Uterus (tissue), 4 donors: ENCODE data around the gene CNOT4. TPM values are rescaled to one million over a fixed set of nuclear protein-coding genes. Genes with fewer than 3 reads are reported as not detected.
"Not testable (repeated sequence)": the region's sequence is repeated elsewhere in the genome, so short reads cannot be mapped to it uniquely, and the experiment has no call there.

ENCODE experiments used
- DNase-seq, 2 donors: peaks; one replicate each; pipeline ENCODE4 v3.0.0-alpha.2; 2019 to 2020
- H3K27ac ChIP-seq, 2 donors: fragments of 200-600 bp; sonication (generic); 1 replicate in 1 of 2; 2 replicates in 1 of 2; pipeline ENCODE4 v1.5.1; 2016 to 2018
- H3K27me3 ChIP-seq, 2 donors: fragments of 200-600 bp; sonication (generic); one replicate each; pipeline ENCODE4 v1.5.1; 2018 to 2019; ENCODE audit warnings: control low read depth in 1 of 2
- H3K36me3 ChIP-seq, 2 donors: fragments of 200-600 bp; sonication (generic); one replicate each; pipeline ENCODE4 v1.5.1; 2019; ENCODE audit warnings: control low read depth in 1 of 2
- H3K4me1 ChIP-seq, 2 donors: fragments of 200-600 bp; sonication (generic); one replicate each; pipeline ENCODE4 v1.5.1; 2018 to 2019; ENCODE audit warnings: control low read depth in 1 of 2
- H3K4me3 ChIP-seq, 2 donors: fragments of 200-600 bp; sonication (generic); 1 replicate in 1 of 2; 2 replicates in 1 of 2; pipeline ENCODE4 v1.5.1; 2018 to 2019; ENCODE audit warnings: mild to moderate bottlenecking in 1 of 2
- H3K9me3 ChIP-seq, 2 donors: fragments of 200-600 bp; sonication (generic); one replicate each; pipeline ENCODE4 v1.5.1; 2019; ENCODE audit warnings: control low read depth in 1 of 2
- POLR2A ChIP-seq, 2 donors: fragments of 450-650 bp; IDR thresholded peaks; one replicate each; pipeline ENCODE4 v1.6.1; 2016; ENCODE audit warnings: antibody characterized with exemption in 2 of 2, mild to moderate bottlenecking in 1 of 2, moderate library complexity in 1 of 2
- intact Hi-C: fragments of 100-400 bp; cut with DNase I; formaldehyde crosslinking; loops from one replicate; pipeline ENCODE4 v1.15.1; 2023; ENCODE audit warnings: low total_unique reads
- total RNA-seq, 4 donors: library from RNA; depleted of rRNA in 3 of 4; stranded (reverse); fragments of >200 nt in 3 of 4; gene quantifications; one replicate each; pipeline versions ENCODE4 v1.1.0 to v1.2.4, GENCODE V29; 2014 to 2023
- TF ChIP-seq, protein P1 (sequence below), 4 experiments: fragments of 200-600 bp in 2 of 4; fragments of 450-650 bp in 2 of 4; sonication (generic) in 2 of 4; IDR thresholded peaks; one replicate each; pipeline ENCODE4 v1.5.1; 2016 to 2019; ENCODE audit warnings: antibody characterized with exemption in 4 of 4, mild to moderate bottlenecking in 2 of 4, moderate library complexity in 1 of 4
- donor health status: DM: yes; HTN: yes; CAD: no.

CNOT4 gene
- total RNA-seq, 4 donors from 2014 or later = 13.2 to 35.6 (median 20.6) TPM

GRCh38 chr7:135448753-135449152 lies 61.1 kb downstream of the CNOT4 start:
- Histone ChIP-seq H3K4me1 (no peaks in the 10 kb centered on the region), H3K27ac (no peak overlapping the region), H3K27me3 (no peaks in the 10 kb centered on the region), H3K9me3 (no peaks in the 10 kb centered on the region), H3K36me3 (no peaks in the 10 kb centered on the region), H3K4me3 (no peak overlapping the region)
- TF ChIP-seq POLR2A (IDR thresholded peaks at IDR 0.05) = no peak
- TF ChIP-seq, protein P1, sequence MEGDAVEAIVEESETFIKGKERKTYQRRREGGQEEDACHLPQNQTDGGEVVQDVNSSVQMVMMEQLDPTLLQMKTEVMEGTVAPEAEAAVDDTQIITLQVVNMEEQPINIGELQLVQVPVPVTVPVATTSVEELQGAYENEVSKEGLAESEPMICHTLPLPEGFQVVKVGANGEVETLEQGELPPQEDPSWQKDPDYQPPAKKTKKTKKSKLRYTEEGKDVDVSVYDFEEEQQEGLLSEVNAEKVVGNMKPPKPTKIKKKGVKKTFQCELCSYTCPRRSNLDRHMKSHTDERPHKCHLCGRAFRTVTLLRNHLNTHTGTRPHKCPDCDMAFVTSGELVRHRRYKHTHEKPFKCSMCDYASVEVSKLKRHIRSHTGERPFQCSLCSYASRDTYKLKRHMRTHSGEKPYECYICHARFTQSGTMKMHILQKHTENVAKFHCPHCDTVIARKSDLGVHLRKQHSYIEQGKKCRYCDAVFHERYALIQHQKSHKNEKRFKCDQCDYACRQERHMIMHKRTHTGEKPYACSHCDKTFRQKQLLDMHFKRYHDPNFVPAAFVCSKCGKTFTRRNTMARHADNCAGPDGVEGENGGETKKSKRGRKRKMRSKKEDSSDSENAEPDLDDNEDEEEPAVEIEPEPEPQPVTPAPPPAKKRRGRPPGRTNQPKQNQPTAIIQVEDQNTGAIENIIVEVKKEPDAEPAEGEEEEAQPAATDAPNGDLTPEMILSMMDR (IDR thresholded peaks at IDR 0.05) = no peak
- no peak for DNase-seq
- intact Hi-C loops = no loop called here

DNA sequence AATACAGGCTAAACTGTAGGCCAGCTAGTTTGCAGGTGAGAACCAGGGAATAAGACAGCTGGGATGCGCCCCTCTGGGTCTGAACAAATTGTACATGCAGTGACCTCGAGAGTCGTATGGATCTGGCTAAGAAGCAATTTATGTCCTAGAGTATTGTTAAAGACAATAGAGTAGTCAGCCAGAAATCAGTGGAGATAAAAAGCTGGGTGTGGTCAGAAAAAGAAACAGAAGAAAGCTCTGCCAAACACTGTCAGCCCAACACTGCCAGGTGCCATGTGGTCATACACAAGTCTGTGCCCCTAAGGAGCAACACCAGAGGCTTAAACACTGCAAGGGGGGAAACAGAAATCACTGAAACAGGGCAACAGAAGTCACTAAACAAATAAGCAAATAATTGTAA lies 62.2 kb downstream of the CNOT4 start:
- DNase-seq = no peak
- intact Hi-C loops = no loop called here
- Histone ChIP-seq H3K4me1 (no peaks in the 10 kb centered on the region), H3K36me3 (no peaks in the 10 kb centered on the region), H3K27ac (no peak overlapping the region), H3K27me3 (no peaks in the 10 kb centered on the region), H3K4me3 (no peak overlapping the region), H3K9me3 (no peaks in the 10 kb centered on the region)
- TF ChIP-seq POLR2A (IDR thresholded peaks at IDR 0.05) = no peak
- TF ChIP-seq, protein P1 (IDR thresholded peaks at IDR 0.05) = no peak

- DNase-seq = no peak
- no peaks in the 10 kb centered on the region for H3K36me3 ChIP-seq
- H3K4me1 ChIP-seq = no peaks in the 10 kb centered on the region
- H3K27ac ChIP-seq = no peak overlapping the region
- H3K27me3 ChIP-seq = no peaks in the 10 kb centered on the region
- intact Hi-C loops = no loop called here
- H3K4me3 ChIP-seq = no peak overlapping the region
- H3K9me3 ChIP-seq = no peaks in the 10 kb centered on the region
- no peak for TF ChIP-seq POLR2A (IDR thresholded peaks at IDR 0.05)
- TF ChIP-seq, protein P1 (IDR thresholded peaks at IDR 0.05) = no peak
These were observed 64.2 kb downstream of the CNOT4 start for GRCh38 chr7:135445690-135446089.

GRCh38 chr7:135445266-135445665 lies 64.6 kb downstream of the CNOT4 start:
- H3K36me3 ChIP-seq, H3K27ac ChIP-seq, H3K27me3 ChIP-seq, H3K4me1 ChIP-seq, H3K4me3 ChIP-seq, DNase-seq, H3K9me3 ChIP-seq, intact Hi-C loops: not testable (repeated sequence)

DNA sequence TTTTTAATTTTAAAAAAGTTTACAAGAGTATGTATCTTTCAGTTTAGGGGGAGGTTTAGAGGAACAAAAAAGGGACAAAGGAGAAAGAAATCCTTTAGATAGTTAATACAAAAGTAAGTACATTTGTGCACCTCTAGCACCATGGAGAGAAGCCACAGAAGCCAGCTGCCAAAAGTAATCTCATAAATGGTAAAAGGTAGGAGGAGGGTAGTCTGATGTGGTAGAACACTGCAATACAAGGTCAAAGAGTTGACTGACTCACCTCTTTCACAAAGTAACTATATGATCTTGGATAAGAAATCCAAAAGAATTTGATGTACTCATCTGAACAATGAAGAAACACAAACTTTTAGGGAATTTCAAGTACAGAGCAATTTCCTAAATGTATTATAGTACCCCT lies 68.1 kb downstream of the CNOT4 start:
- Histone ChIP-seq H3K9me3 (no peaks in the 10 kb centered on the region), H3K27me3 (no peaks in the 10 kb centered on the region), H3K27ac (no peak overlapping the region), H3K4me1 (no peaks in the 10 kb centered on the region), H3K4me3 (no peak overlapping the region), H3K36me3 (no peaks in the 10 kb centered on the region)
- intact Hi-C loops = no loop called here
- TF ChIP-seq, protein P1 (IDR thresholded peaks at IDR 0.05) = no peak
- TF ChIP-seq POLR2A (IDR thresholded peaks at IDR 0.05) = no peak
- no peak for DNase-seq

DNA sequence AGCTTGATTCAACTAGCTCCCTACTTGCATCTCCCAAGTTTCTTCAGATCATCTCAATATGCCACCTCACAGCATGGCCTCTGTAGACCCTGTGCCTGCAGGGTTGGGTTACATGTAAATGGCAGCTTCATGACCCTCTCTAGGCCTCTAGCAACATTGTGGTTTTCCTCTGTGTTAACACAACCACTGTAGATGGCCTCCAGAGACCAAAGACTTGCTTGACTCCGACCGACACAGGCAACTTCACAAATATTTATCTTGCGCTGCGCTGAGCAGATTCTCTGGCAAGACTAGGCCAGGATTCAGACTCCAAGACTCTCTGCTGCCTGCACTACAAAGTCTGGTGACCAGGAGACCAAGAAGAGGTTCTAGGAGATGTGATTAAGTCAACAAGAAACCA lies 75.9 kb downstream of the CNOT4 start:
- no peak for DNase-seq
- H3K4me1 ChIP-seq = no peaks in the 10 kb centered on the region
- intact Hi-C loops = no loop called here
- H3K27me3 ChIP-seq = no peaks in the 10 kb centered on the region
- TF ChIP-seq, protein P1 (IDR thresholded peaks at IDR 0.05) = no peak
- TF ChIP-seq POLR2A (IDR thresholded peaks at IDR 0.05) = no peak
- H3K4me3 ChIP-seq = no peak overlapping the region
- H3K9me3 ChIP-seq = no peaks in the 10 kb centered on the region
- H3K36me3 ChIP-seq = no peaks in the 10 kb centered on the region
- H3K27ac ChIP-seq = no peak overlapping the region
